ENCODE results near the gene ARPC5L.
A peak's percentile ranks its signal among the peaks of the same experiment; 100 is the strongest.

Gene ARPC5L

DNA sequence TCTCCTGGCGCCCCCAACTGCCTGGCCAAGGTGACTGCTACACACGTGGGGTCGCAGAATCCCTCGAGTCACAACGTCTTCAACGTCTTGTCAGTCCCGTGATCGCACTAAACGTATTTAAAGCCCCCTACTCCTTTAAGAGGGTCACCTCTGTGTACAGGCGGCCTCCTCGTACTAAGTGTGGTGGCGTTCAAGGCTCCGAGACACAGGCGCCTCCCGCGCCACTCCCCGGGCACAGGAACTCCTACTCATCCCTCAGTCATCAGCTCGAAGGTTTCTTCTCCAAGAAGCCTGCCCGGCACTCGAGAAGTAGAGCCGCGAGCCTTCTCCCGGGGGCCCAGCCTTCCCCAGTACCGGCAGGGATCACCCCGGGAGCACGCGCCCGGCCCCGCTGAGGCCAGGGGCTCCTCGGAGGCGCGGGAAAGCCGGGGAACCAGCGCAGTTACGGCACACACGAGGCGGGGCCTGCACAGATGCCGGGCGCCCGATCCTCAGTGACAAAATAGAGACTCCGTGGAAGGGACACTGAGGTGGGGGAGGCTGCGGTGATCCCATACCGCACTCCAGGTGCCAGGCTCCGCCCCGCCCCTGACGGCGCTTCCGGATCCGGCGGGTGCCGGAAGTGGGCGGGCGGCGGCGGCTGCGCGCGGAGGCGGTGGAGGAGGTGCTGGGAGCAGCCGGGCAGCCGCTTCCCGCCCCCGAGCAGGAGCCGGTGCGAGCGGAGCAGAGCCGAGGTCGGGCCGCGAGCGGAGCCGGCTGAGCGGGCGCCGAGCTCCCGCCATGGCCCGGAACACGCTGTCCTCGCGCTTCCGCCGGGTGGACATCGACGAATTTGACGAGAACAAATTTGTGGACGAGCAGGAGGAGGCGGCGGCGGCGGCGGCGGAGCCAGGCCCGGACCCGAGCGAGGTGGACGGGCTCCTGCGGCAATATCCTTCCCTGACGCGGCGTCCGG, 6.9 kb downstream of the ARPC5L start:
- DNase-seq: peak; percentile 93

DNA sequence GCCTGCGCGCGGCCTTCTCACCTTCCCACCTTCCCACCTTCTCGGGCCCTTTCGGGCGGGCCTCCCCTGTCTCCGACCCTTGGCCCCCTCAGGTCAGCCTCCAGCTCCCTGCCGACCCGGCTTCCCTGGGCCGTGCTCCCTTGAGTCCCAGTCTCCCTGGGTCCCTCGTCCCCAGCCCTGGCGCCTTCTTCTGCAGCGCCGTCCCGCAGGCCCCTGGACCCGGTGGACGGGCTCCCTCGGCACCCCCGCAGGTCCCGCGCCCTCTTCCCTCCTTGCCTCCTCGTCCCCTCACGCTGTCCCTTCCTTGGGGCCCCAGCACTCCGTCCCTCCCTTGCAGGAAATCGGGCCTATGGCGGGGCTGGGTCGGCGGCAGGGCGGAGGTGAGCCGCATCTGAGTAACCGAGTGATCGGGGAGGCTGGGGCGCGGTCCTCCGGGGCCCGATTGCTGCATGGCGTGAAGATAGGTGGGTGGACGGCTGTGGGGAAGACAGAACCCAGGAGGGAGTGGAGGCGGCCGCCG, 7.6 kb downstream of the ARPC5L start:
- DNase-seq: peak; percentile 41

DNA sequence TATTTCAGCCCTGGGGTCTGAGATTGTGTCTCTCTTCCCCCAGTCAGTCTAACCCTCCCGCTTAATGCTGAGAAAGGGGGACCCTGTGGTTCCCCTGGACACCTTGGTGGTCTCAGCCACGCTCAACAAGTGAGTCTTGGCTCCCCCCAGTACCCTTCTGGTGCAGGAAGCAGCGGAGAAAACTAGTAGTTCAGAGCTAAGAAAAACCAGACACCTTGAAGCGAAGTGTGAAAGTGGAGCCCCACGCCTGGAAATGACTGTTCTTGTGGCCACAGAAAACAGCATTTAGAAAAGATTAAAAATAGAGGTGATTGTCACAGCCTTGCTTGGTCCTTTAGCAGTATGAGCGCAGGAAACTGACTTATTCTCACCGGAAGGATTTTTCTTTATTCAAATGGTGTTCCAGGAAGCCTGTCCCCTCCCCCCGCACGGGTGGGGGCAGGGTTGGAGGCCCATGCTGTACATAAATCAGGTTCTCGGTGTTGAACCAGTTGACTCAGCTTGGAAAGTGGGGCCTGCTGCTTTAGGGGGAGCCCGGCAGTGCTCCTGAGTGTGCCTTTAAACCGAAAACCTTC, 8.1 kb downstream of the ARPC5L start:
- peak; percentile 86 for DNase-seq

DNA sequence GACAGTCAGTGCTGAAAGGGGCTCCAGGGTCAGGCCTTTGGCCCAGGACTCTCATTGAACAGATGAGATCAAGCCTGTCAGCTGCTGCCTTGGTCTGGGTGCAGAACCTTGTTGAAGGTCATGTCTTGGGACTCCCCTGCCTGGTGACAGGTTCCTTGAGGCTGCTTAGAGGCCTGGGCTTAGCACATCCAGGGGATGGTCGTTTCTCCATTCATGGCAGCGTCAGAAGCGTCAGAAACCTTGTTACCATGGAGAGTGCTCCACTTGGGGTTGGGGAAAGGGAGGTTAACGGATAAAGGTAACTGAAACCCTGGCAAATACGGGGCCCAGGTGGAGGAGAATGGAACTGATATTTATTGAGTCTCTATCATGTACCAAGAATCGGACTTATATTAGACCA, 8.8 kb downstream of the ARPC5L start:
- no peak for DNase-seq

DNA sequence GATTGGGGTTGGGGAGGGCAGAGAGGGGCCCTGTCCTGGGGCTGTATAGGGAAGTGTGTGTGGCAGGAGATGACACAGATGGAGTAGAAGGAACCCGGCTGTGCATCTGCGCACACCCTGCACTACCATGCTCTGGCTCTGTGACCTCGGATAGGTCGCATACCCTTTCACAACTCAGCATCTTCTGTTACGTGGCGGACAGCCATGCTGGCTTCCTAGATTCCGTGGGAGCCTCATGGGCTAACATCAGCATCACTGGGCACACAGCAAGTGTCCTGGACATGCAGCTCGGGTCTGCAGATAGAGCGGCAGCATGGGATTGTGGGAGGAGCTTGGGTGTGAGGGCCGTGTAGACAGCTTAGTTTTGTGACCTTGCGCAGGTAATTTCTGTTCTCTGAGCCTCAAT, 9.2 kb downstream of the ARPC5L start:
- DNase-seq: no peak

DNA sequence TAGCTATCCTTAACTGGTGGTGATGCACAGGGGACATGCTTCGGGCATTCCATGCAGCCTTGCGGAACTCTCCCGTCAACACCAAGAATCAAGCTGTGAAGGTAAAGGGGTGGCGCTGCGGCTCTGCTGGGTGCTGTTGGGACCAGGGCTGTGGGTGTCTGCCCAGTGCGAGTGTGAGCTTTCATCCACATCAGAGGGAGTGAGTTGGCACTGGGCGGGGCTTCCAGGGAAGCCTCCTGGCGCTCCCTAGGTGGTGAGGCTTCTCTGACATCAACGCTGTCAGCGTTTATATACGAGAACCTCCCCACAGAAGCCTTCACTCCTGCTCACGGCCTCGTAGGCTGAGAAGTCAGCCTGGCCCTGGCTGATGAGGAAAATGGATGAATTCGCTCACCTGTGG, 11.7 kb downstream of the ARPC5L start:
- DNase-seq: peak; percentile 61

DNA sequence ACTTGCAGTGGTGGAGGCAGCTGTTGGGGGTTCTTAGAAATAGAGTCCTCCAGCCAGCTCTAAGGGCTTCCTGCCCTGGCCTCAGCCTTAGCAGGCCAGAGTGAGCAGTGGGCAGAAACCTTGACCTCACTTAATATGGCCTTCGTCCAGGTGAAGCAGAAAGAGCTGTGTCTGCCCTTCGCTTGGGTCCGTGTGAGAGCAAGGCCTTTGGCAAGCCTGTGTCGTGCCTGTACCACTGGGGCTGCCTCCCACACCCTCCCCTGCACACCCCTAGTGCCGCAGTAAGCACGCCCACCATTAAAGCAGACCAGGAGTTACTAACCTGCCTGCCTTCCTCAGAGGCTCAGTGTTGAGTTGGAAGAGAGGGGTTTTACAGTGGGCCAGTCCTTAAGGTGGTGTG, 13.6 kb downstream of the ARPC5L start:
- no peak for DNase-seq

DNA sequence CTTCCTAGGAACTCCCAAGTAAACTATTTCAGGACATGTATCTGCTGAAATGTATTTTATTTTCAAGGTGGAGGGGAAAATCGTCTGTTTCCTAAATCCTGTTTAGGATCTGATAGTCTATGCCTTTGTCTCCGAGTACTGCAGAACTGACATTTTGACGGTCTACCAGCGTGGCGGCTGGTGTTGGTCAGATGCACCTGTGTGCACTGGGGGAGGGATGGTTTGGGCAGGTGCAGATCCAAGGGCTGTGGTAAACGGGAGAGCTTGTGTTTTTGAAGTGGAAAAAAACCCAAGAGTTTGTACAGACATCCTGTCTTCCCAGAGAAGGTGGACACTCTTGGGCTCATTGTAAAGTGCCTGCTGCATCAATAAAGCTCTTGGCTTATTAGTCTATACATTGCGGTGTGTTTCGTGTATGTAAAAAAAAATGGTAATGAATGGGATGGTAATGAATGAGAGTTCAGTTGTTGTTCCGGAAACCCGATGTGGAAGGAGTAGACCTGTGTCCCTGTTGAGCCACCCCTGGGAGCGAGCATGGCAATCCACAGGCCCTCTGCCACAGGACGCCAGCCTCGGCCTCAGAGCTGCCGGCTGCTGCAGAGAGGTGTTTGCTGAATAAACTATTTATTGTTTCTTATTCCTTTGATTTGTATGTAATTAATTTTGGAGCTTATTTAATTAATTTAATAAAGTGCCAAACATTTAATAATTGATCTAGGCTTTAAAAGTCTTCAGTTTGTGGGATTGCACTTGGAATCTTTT, 15.3 kb downstream of the ARPC5L start:
- no peak for DNase-seq

DNA sequence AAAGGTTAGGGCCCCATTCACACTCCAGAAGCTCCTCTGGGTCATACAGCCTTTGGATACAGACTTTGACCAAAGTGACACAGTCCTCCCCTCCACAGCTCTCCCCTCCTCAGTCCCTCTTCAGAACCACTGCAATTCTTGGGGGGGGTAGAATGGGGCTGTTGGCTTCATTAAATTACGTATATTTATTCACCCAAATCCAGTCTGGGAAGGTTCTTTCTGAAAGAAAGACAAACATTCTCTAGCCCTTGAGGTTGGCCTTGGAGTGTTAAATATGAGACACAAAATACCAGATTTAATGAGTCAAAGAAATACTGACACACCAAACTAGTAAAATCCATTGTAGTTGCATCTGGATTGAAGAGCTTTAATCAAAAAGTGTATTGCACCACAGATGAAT, 16.1 kb downstream of the ARPC5L start:
- no peak for DNase-seq

DNA sequence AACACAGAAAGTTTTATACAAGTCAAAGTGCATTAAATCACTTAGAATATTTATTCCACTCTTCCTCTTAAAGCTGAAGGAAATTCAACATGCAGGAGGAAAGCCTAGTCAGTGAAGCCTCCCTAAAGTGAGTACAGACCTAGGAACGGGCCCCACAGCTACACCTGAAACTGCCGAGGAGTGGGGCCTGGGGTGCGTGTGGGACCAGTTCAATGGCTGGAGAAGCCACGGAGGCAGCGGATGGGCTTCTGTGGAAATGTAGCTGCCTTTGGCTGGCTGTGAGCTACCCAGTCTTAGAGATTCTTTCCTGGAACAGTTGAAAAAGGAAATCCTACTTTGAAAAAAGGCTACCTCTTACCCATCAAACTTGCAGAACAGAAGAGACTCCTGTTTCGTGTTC, 16.6 kb downstream of the ARPC5L start:
- DNase-seq: no peak

DNA sequence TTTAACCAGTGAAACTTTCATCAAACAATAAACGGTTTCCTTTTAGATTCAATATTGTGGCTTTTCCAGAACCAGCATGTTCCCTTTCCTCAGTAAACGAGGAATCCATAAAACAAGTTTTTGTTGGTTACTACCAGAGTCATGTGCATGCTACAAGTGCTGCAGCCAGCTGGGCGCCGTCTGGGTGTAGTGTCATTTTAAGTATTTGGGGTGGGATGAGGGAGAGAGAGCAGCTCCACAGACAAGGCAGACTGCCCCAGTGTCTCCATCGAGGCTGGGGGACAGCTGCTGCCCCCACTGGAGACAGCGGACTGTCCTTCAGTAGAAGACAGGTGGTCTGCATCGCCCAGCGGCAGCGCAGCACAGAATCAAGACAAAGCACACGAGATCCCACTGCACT, 17.3 kb downstream of the ARPC5L start:
- no peak for DNase-seq

DNA sequence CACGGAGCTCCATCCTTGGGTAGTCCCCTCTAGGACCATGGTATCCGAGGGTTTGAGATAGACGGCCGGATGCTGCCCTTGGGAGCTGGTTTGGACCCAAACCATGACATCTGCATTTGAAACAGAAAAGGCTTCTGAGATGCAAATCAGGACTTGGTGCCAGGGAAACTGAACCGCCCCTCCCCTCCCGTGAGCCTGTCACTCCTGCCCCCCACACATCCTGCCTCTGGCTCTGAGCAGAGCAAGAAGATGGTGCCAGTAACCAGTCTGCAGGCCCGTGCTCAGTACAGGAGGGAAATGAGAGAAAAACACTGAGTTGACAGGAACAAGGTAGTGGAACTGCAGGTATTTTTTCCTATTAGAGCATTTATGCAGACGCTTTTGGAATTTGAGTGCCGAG, 18.6 kb downstream of the ARPC5L start:
- no peak for DNase-seq

DNA sequence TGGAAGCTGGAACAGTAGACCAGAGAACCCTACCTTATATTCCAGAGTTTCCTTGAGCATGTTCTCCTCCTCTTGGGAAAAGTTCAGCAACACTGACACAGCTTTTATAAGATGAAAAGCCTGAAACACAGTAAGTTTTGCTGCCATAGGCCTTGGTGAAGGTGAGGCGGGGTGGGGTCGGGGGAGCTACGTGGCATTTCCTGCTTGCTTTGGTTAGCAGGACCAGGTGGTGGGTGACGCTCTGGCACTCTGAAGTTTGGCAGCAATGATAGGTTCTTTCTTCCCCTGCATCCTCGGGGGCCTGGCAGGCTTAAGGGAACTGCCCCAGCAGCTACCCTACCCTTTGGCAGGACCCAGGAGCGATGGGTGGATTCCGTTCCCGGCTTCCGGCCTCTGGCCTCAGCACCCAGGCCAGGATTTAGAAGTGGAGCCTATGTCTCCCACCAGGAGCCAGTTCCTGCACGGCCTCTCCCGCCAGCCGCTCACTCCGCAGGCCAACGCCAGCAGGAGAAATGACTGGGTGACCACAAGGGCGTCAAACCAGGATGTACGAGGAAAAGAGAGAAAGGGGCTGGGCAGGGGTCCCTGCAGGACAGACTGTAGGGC, 19.3 kb downstream of the ARPC5L start:
- DNase-seq: no peak

DNA sequence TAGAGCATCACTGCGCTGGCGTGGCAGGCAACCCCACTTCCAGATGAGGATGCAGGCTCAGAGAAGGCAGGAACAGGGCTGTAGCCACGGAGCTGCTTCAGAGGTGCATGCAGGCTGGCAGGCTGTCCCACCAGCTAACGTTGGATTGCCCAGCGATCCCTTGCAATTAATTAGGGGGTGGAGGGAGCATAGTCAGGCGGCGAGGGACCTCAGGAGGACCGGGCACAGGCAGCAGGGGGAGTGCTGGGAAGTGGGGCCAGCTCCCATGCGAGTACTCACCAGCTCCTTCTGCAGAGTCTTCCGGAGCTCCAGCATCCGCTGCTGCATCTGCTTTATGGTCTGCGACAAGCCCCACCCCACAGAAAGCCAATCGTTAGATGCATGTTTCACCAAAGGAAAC, 20.3 kb downstream of the ARPC5L start:
- no peak for DNase-seq

DNA sequence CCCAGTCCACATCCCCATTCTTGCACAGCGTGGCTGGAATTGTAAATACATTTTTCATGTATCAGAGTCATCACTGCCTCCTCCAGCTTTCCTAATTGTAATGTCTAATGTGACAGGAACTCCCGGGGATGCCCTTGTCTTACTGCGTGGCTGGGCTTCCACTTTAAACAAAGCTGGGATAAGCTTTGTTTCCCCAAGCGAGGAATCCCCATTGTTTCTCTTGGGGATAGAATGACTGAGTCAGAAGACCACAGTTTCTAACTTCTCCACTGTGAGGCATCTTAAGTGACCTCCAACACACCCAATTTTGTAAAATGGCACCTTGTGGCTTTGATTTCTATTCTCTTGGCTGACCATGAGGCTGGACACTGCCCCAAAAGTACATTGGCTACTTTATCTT, 22.4 kb downstream of the ARPC5L start:
- no peak for DNase-seq

DNA sequence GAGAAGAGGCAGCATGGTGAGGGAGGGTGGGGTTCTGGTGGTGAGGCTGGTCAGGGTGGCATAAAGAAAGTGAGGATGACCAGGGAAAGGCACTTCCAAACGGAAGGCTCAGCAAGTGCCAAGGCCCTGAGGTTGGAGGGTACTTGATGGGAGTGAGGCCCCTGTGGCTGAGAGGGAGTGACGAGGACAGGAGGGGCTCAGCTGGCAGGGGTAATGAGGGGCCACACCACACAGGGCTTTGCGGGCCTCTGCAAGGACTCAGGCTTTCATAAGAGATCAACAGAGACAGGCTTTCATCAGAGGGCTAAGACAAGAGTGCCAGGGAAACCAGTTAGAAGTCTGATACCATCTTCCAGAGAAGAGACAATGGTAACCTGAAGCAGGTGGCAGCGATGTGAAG, 23.6 kb downstream of the ARPC5L start:
- no peak for DNase-seq

DNA sequence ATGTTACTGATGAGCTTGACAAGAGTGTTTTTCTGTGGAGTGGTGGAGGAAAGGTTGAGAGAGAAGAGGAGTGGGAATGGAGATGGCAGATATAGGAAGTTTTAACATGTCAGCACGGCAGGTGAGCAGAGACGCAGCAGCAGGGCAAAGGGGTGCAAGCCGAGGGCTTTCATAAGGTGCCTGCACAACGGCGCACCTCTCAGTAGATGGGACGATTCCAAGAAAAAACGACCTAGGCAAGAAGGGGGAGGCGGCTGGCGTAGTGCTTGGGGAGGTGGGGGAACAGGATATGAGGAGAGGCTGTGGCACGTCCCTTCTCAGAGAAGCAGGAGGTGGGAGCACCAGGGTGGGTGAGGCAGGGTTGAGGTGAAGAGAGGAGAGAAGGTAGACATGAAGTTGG, 24.5 kb downstream of the ARPC5L start:
- no peak for DNase-seq

DNA sequence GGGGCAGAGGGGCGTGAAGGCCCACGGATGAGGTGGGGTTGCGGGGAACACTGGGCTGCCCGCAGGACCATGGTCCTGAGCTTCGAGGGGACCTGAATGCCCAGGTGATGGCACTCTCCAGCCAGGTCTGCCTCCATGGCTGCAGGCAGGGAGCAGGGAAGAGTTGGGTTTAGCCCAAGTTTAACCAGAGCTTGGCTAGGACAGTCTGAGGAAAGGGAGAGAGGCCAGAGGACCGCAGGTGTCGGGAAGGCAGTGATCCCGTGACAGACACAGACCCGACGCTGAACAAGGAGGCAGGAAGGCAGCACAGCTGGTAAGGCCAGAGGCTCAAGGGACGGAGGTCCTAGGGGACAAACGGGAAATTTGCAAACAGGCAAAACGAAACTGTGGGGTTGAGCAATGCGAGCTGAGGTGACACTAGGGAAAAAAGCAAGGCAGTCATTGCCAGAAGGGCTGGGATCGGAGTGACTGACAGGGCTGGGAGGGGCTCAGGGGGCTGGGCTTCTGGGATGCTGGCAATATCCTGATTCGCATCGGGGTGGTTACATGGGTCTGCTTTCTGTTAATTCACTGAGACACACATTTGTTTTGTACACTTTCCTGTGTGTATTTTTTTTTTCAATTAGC, 25.0 kb downstream of the ARPC5L start:
- DNase-seq: no peak

DNA sequence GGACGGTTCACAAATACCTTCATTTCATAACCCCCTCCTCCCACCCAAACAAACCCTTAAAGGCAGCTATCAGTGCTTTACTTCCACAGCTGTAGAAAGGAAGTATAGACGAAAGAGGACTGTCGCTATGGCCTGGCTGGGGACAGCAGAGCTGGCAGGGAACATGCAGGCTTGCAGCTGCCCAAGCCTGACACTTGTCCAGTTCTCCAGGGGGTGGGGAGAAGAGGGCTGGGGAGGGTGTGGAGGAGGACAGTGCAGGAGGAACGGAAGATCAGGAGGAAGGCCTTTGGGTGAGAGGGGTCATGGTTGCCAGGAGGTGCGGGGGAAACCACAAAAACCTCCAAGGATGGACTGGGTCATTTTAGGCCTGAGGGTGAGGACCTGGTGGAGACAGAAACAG, 25.9 kb downstream of the ARPC5L start:
- no peak for DNase-seq

DNA sequence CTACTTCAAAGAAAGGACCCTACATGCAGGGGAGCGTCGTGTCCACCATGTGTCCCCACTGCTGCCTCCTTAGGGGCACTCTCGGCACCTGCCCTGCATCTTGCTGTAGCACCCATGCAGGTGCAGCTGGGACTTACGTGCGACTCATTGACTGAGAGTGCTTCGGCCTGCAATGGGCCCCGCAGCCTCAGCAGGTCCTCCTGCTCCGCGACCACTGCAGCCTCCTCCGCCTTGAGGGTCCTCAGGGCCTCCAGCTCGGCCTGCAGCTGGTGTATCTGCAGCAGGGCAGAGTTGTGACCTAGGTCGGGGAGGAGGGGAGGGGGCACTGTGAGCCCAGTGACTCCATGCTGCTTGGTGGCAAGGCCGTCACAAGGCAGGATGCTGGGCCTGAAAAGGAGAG, 27.1 kb downstream of the ARPC5L start:
- no peak for DNase-seq

DNA sequence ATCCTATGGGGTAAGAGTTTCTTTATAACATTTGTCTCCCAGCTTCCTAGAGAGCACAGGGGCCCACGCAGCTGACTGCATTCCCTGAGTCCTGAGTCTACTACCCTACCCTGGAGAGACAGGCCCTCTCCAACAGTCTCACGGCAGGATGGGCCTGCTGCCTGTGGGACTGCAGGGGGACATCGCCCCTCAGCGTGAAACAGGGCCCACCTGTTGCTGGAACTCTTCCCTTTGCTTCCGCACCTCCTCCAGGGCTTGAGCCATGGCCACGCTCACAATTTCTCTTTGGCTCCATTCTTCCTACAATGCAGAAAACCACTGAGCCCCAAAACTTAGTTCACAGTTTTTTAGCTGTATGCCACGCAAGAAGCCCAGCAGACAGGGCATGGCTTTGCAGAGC, 28.2 kb downstream of the ARPC5L start:
- no peak for DNase-seq

DNA sequence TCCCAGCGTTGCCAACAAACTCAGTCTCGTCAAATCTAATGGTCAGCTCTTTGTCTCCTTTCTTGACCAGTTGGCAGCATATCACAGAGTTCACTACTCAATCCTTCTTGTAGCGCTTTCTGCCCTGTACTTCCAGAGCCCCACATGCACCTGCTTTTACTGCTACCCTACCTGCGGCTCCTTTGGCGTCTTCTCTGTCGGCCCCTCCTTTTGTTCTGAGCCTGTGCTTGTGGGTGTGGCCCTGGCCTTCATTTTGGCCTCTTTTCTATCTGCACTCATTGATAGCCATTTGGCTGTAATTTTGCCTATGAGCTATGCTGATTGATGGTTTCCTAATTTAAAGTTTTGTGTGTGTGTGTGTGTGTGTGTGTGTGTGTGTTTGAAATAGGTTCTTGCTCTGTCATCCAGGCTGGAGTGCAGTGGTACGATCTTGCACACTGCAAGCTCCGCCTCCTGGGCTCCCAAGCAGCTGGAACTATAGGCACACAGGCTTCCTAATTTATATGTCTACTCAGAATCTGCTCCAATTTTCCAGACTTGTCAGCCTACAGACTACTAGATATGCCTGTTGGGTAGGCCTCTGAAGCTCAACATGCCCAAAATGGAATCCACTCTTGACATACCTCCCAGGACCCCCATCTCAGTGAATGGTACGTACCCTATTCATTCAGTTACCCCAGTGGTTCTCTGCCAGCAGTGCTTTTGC, 32.3 kb downstream of the ARPC5L start:
- no peak for DNase-seq

All from CD4-positive, alpha-beta T cell treated with Interleukin-12 subunit alpha and Interleukin-12 subunit beta, for 1 hour (primary cell).